ENCODE data around the gene LIPJ.
A peak's percentile ranks its signal among the peaks of the same experiment; 100 is the strongest.

The LIPJ gene

GRCh38 chr10:88598055-88598454, 11.5 kb downstream of the LIPJ start:
- no peak for DNase-seq (ENCODE audit: low spot score)

- DNase-seq (ENCODE audit: low spot score), result no peak
Measured at GRCh38 chr10:88608052-88608732, 21.6 kb downstream of the LIPJ start.

GRCh38 chr10:88608780-88609179, 22.2 kb downstream of the LIPJ start:
- no peak for DNase-seq (ENCODE audit: low spot score)

- no peak for DNase-seq (ENCODE audit: low spot score)
Measured at GRCh38 chr10:88616250-88616977, 29.9 kb downstream of the LIPJ start.

GRCh38 chr10:88617772-88618300, 31.3 kb downstream of the LIPJ start:
- no peak for DNase-seq (ENCODE audit: low spot score)

GRCh38 chr10:88618496-88618895, 31.9 kb downstream of the LIPJ start:
- DNase-seq (ENCODE audit: low spot score), result no peak

GRCh38 chr10:88620441-88620840, 33.9 kb downstream of the LIPJ start:
- DNase-seq (ENCODE audit: low spot score), result no peak

- DNase-seq (ENCODE audit: low spot score), result no peak
Measured at GRCh38 chr10:88623835-88624234, 37.3 kb downstream of the LIPJ start.

- DNase-seq (ENCODE audit: low spot score), result no peak
Measured at GRCh38 chr10:88624840-88625239, 38.3 kb downstream of the LIPJ start.

- no peak for DNase-seq (ENCODE audit: low spot score)
Measured at GRCh38 chr10:88640186-88640585, 53.6 kb downstream of the LIPJ start.

- DNase-seq (ENCODE audit: low spot score), result no peak
Measured at GRCh38 chr10:88642209-88642608, 55.6 kb downstream of the LIPJ start.

GRCh38 chr10:88642963-88643362, 56.4 kb downstream of the LIPJ start:
- DNase-seq (ENCODE audit: low spot score), result peak; percentile 12

GRCh38 chr10:88647061-88647615, 60.6 kb downstream of the LIPJ start:
- no peak for DNase-seq (ENCODE audit: low spot score)

GRCh38 chr10:88651101-88651551, 64.6 kb downstream of the LIPJ start:
- DNase-seq (ENCODE audit: low spot score), result peak; percentile 35

GRCh38 chr10:88652616-88653015, 66.1 kb downstream of the LIPJ start:
- DNase-seq (ENCODE audit: low spot score), result no peak
